GM18505 (cell line): ENCODE measurements around the gene B3GALT6.

Experiments used
- ATAC-seq: cut with Tn5 transposase; IDR thresholded peaks from one replicate; pipeline ENCODE4 v1.9.1; 2021; ENCODE audit not compliant: unreplicated experiment
- POLR2A ChIP-seq: IDR thresholded peaks from 4 replicates; pipeline ENCODE4 v1.6.1; 2011; ENCODE audit warnings: borderline replicate concordance; ENCODE audit not compliant: insufficient read depth, insufficient read length; ENCODE audit errors: extremely low read depth

Gene B3GALT6

GRCh38 chr1:1272341-1273208 is 40.5 kb downstream of the B3GALT6 start:
- peak; percentile 10 for ATAC-seq
- no peak for TF ChIP-seq POLR2A

- TF ChIP-seq POLR2A: no peak
- ATAC-seq: peak; percentile 10
These were observed 41.1 kb downstream of the B3GALT6 start for GRCh38 chr1:1273209-1273511.

GRCh38 chr1:1273512-1274298 is 41.7 kb downstream of the B3GALT6 start, which contains the start of gene UBE2J2:
Gene UBE2J2 (minus strand): TSS chr1:1273854. CDS start chr1:1267992, 5,862 bp downstream.
- peak; percentile 82 for ATAC-seq
- peak; percentile 66 for TF ChIP-seq POLR2A

GRCh38 chr1:1274299-1274930 is 42.4 kb downstream of the B3GALT6 start:
- no peak for TF ChIP-seq POLR2A
- ATAC-seq: peak; percentile 15

- no peak for TF ChIP-seq POLR2A
- ATAC-seq: no peak
These were observed 42.9 kb downstream of the B3GALT6 start for GRCh38 chr1:1274931-1275431.

GRCh38 chr1:1275836-1276235 is 43.8 kb downstream of the B3GALT6 start:
- TF ChIP-seq POLR2A: no peak

GRCh38 chr1:1278620-1279019 is 46.6 kb downstream of the B3GALT6 start:
- ATAC-seq: no peak
- no peak for TF ChIP-seq POLR2A

More at GRCh38 chr1:1275836-1276235, 43.8 kb downstream of the B3GALT6 start:
- no peak for ATAC-seq

GRCh38 chr1:1279028-1279427 is 47.0 kb downstream of the B3GALT6 start:
- no peak for TF ChIP-seq POLR2A
- ATAC-seq: no peak

GRCh38 chr1:1280782-1281481 is 48.9 kb downstream of the B3GALT6 start:
- ATAC-seq: no peak
- no peak for TF ChIP-seq POLR2A

- no peak for ATAC-seq
- TF ChIP-seq POLR2A: no peak
These were observed 49.7 kb downstream of the B3GALT6 start for GRCh38 chr1:1281533-1282321.

- no peak for ATAC-seq
- no peak for TF ChIP-seq POLR2A
These were observed 51.0 kb downstream of the B3GALT6 start for GRCh38 chr1:1282998-1283397.

GRCh38 chr1:1283821-1284220 is 51.8 kb downstream of the B3GALT6 start:
- ATAC-seq: no peak
- no peak for TF ChIP-seq POLR2A
